Neural cell (in vitro differentiated cells): ENCODE results near the gene UNC5B. TPM values are rescaled to one million over a fixed set of nuclear protein-coding genes. Genes with fewer than 3 reads are reported as not detected.

ENCODE experiments used
- H2AFZ ChIP-seq: fragments of 200-600, 300-800 bp; sonication (generic), shearing (Covaris generic); 2 replicates; pipeline ENCODE4 v1.6.0; 2014; ENCODE audit warnings: low read depth, mild to moderate bottlenecking, antibody characterized with exemption, low read length, moderate library complexity
- H3F3A ChIP-seq: fragments of 200-600 bp; shearing (Covaris generic); 2 replicates; pipeline ENCODE4 v1.6.1; 2016; ENCODE audit warnings: mild to moderate bottlenecking, moderate library complexity, mixed read lengths, antibody characterized with exemption, low read length; ENCODE audit not compliant: insufficient read depth, poor library complexity, severe bottlenecking
- H3K27ac ChIP-seq: fragments of 200-600, 300-800 bp; sonication (generic), shearing (Covaris generic); 2 replicates; pipeline ENCODE4 v1.5.1; 2014; ENCODE audit warnings: mild to moderate bottlenecking, low read length, moderate library complexity
- H3K27me3 ChIP-seq: fragments of 300-800, 200-600 bp; sonication (generic), shearing (Covaris generic); 2 replicates; pipeline ENCODE4 v1.6.0; 2014; ENCODE audit warnings: mild to moderate bottlenecking, low read depth, low read length, moderate library complexity; ENCODE audit not compliant: insufficient read depth
- H3K36me3 ChIP-seq: fragments of 300-800, 200-600 bp; sonication (generic), shearing (Covaris generic); 2 replicates; pipeline ENCODE4 v1.5.1; 2014; ENCODE audit warnings: mild to moderate bottlenecking, antibody characterized with exemption, low read length, moderate library complexity; ENCODE audit not compliant: insufficient read depth
- H3K4me2 ChIP-seq: fragments of 300-800, 200-600 bp; sonication (generic), shearing (Covaris generic); 2 replicates; pipeline ENCODE4 v1.6.0; 2014; ENCODE audit warnings: mild to moderate bottlenecking, low read length
- H3K4me3 ChIP-seq: fragments of 300-800, 200-600 bp; sonication (generic), shearing (Covaris generic); 2 replicates; pipeline ENCODE4 v1.5.1; 2014; ENCODE audit warnings: mild to moderate bottlenecking, low read length, moderate library complexity
- H3K79me2 ChIP-seq: fragments of 200-600 bp; shearing (Covaris generic); replicated peaks from 2 replicates; pipeline ENCODE4 v1.6.0; 2014; ENCODE audit warnings: mild to moderate bottlenecking, low read length, moderate library complexity; ENCODE audit not compliant: insufficient read depth
- H3K9ac ChIP-seq: fragments of 300-800, 200-600 bp; sonication (generic), shearing (Covaris generic); 2 replicates; pipeline ENCODE4 v1.6.1; 2016; ENCODE audit warnings: mild to moderate bottlenecking, low read length, mixed read lengths
- H3K9me2 ChIP-seq: fragments of 200-600 bp; shearing (Covaris generic); 2 replicates; pipeline ENCODE4 v1.6.1; 2016; ENCODE audit warnings: mild to moderate bottlenecking, low read length, mixed read lengths; ENCODE audit not compliant: insufficient read depth
- H3K9me3 ChIP-seq: fragments of 200-600, 300-800 bp; sonication (generic), shearing (Covaris generic); 2 replicates; pipeline ENCODE4 v1.6.1; 2016; ENCODE audit warnings: mild to moderate bottlenecking, mixed run types, low read length, moderate library complexity, mixed read lengths
- H4K20me1 ChIP-seq: fragments of 200-600 bp; shearing (Covaris generic); 2 replicates; pipeline ENCODE4 v1.6.1; 2016; ENCODE audit warnings: mild to moderate bottlenecking, mixed run types; ENCODE audit not compliant: insufficient read depth
- EP300 ChIP-seq: fragments of 450-650 bp; conservative IDR thresholded peaks from 2 replicates; pipeline ENCODE4 v1.6.1; 2014; ENCODE audit warnings: antibody characterized with exemption, mild to moderate bottlenecking, moderate library complexity; ENCODE audit not compliant: poor library complexity, severe bottlenecking
- EZH2 ChIP-seq: fragments of 200-600, 300-800 bp; shearing (Covaris generic), sonication (generic); IDR thresholded peaks from 2 replicates; pipeline ENCODE4 v1.6.1; 2014; ENCODE audit warnings: antibody characterized with exemption, low read length, borderline replicate concordance, mild to moderate bottlenecking; ENCODE audit not compliant: insufficient read depth, poor library complexity, severe bottlenecking
- MXI1 ChIP-seq: fragments of 450-650 bp; conservative IDR thresholded peaks from 2 replicates; pipeline ENCODE4 v1.6.1; 2014; ENCODE audit warnings: antibody characterized with exemption, mild to moderate bottlenecking; ENCODE audit not compliant: poor library complexity, severe bottlenecking
- POLR2AphosphoS5 ChIP-seq: IDR thresholded peaks from 2 replicates; pipeline ENCODE4 v1.6.1; 2012
- RAD21 ChIP-seq: fragments of 450-650 bp; conservative IDR thresholded peaks from 2 replicates; pipeline ENCODE4 v1.6.1; 2014; ENCODE audit warnings: antibody characterized with exemption, mild to moderate bottlenecking, moderate library complexity
- SMC3 ChIP-seq: fragments of 450-650 bp; conservative IDR thresholded peaks from 2 replicates; pipeline ENCODE4 v1.6.1; 2014; ENCODE audit warnings: antibody characterized with exemption, mild to moderate bottlenecking, moderate library complexity; ENCODE audit not compliant: poor library complexity
- TAF1 ChIP-seq: IDR thresholded peaks from 2 replicates; pipeline ENCODE4 v1.6.1; 2012; ENCODE audit warnings: low read depth
- polyA plus RNA-seq: library from polyadenylated mRNA; depleted of rRNA; stranded (reverse); fragments of >200 nt; gene quantifications from 2 replicates; pipeline ENCODE4 v1.2.3, GENCODE V29; 2014
- TF ChIP-seq, protein P1 (sequence below): IDR thresholded peaks from 2 replicates; pipeline ENCODE4 v1.6.1; 2012; ENCODE audit warnings: borderline replicate concordance
- TF ChIP-seq, protein P2 (sequence below): fragments of 450-650 bp; IDR thresholded peaks from 2 replicates; pipeline ENCODE4 v1.5.1; 2014; ENCODE audit warnings: antibody characterized with exemption, mild to moderate bottlenecking, moderate library complexity; ENCODE audit not compliant: poor library complexity, severe bottlenecking

The UNC5B gene
- polyA plus RNA-seq, 1 donor from 2014 or later = 2.0 TPM

DNA sequence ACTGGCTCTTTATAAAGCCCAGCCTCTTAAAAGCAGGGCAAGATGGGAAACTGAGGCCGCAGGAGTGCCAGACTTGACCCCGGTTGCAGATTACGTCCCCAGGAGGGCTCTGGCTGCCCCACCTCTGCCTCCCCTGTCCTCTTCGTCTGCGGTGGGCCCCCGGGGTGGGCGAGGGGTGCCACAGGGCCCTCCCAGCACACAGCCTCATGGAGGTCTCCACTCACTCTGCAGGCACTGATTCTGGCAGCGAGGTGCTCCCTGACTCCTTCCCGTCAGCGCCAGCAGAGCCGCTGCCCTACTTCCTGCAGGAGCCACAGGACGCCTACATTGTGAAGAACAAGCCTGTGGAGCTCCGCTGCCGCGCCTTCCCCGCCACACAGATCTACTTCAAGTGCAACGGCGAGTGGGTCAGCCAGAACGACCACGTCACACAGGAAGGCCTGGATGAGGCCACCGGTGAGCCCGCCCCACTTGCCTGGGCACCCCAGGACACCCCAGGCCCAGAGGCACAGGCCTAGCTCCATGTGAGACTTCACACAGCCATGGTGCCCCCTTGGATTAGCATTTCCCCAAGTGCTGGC is 67.3 kb downstream of the UNC5B start:
- Histone ChIP-seq H3F3A (no peaks in the 10 kb centered on the region), H3K9ac (no peak overlapping the region), H2AFZ (no peak overlapping the region), H3K4me2 (no peak overlapping the region), H4K20me1 (no peaks in the 10 kb centered on the region), H3K27me3 (no peaks in the 10 kb centered on the region), H3K79me2 (no peaks in the 10 kb centered on the region), H3K36me3 (no peaks in the 10 kb centered on the region), H3K9me2 (no peaks in the 10 kb centered on the region), H3K9me3 (no peaks in the 10 kb centered on the region), H3K4me3 (no peak overlapping the region), H3K27ac (no peak overlapping the region)
- no peak for TF ChIP-seq RAD21
- no peak for TF ChIP-seq EZH2
- no peak for TF ChIP-seq EP300
- no peak for TF ChIP-seq TAF1
- TF ChIP-seq MXI1 = no peak
- TF ChIP-seq, protein P1, sequence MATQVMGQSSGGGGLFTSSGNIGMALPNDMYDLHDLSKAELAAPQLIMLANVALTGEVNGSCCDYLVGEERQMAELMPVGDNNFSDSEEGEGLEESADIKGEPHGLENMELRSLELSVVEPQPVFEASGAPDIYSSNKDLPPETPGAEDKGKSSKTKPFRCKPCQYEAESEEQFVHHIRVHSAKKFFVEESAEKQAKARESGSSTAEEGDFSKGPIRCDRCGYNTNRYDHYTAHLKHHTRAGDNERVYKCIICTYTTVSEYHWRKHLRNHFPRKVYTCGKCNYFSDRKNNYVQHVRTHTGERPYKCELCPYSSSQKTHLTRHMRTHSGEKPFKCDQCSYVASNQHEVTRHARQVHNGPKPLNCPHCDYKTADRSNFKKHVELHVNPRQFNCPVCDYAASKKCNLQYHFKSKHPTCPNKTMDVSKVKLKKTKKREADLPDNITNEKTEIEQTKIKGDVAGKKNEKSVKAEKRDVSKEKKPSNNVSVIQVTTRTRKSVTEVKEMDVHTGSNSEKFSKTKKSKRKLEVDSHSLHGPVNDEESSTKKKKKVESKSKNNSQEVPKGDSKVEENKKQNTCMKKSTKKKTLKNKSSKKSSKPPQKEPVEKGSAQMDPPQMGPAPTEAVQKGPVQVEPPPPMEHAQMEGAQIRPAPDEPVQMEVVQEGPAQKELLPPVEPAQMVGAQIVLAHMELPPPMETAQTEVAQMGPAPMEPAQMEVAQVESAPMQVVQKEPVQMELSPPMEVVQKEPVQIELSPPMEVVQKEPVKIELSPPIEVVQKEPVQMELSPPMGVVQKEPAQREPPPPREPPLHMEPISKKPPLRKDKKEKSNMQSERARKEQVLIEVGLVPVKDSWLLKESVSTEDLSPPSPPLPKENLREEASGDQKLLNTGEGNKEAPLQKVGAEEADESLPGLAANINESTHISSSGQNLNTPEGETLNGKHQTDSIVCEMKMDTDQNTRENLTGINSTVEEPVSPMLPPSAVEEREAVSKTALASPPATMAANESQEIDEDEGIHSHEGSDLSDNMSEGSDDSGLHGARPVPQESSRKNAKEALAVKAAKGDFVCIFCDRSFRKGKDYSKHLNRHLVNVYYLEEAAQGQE = no peak
- TF ChIP-seq, protein P2, sequence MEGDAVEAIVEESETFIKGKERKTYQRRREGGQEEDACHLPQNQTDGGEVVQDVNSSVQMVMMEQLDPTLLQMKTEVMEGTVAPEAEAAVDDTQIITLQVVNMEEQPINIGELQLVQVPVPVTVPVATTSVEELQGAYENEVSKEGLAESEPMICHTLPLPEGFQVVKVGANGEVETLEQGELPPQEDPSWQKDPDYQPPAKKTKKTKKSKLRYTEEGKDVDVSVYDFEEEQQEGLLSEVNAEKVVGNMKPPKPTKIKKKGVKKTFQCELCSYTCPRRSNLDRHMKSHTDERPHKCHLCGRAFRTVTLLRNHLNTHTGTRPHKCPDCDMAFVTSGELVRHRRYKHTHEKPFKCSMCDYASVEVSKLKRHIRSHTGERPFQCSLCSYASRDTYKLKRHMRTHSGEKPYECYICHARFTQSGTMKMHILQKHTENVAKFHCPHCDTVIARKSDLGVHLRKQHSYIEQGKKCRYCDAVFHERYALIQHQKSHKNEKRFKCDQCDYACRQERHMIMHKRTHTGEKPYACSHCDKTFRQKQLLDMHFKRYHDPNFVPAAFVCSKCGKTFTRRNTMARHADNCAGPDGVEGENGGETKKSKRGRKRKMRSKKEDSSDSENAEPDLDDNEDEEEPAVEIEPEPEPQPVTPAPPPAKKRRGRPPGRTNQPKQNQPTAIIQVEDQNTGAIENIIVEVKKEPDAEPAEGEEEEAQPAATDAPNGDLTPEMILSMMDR = no peak
- TF ChIP-seq SMC3 = no peak
- TF ChIP-seq POLR2AphosphoS5 = no peak

DNA sequence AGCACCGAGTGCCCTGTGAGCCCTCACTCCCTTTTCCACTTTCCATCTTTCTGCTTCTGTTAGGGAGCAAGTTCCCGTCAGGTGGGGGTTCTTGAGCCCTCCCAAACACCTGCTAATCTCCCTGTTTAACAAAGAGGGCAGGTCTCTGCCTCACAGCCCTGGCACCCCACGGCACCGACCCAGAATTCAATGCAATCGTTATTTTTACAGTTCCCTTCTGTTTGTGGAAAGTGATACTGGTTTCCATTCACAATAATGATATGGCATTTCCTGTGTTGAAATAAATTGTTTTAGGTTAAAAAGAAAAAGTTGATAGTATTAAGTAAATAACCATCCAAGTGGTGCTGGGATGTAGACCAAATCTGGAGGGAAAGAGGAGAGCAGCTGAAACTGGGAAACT is 67.8 kb downstream of the UNC5B start:
- Histone ChIP-seq H3K27me3 (no peaks in the 10 kb centered on the region), H3K36me3 (no peaks in the 10 kb centered on the region), H3K4me3 (no peak overlapping the region), H3K9me2 (no peaks in the 10 kb centered on the region), H3K4me2 (no peak overlapping the region), H3K79me2 (no peaks in the 10 kb centered on the region), H3K9me3 (no peaks in the 10 kb centered on the region), H3K9ac (no peak overlapping the region), H3K27ac (no peak overlapping the region), H2AFZ (no peak overlapping the region), H3F3A (no peaks in the 10 kb centered on the region), H4K20me1 (no peaks in the 10 kb centered on the region)
- TF ChIP-seq SMC3 (no peak), POLR2AphosphoS5 (no peak), RAD21 (no peak), EP300 (no peak), TAF1 (no peak), MXI1 (no peak), EZH2 (no peak)
- TF ChIP-seq, protein P1 = no peak
- TF ChIP-seq, protein P2 = no peak
